GM12873 (cell line): Measurements from ENCODE around the gene RCAN2.

Source experiments
- CTCF ChIP-seq: IDR thresholded peaks from 2 replicates; pipeline ENCODE4 v1.5.1; 2012; ENCODE audit warnings: low read depth, mild to moderate bottlenecking, moderate library complexity, low read length, control low read depth; ENCODE audit not compliant: insufficient read depth; ENCODE audit errors: missing control alignments

The RCAN2 gene

GRCh38 chr6:46469021-46469420, 22.2 kb downstream of the RCAN2 start:
- no peak for TF ChIP-seq CTCF

GRCh38 chr6:46468403-46469010, 22.7 kb downstream of the RCAN2 start:
- TF ChIP-seq CTCF, result no peak

- no peak for TF ChIP-seq CTCF
These were observed 24.7 kb downstream of the RCAN2 start for GRCh38 chr6:46466570-46466969.

GRCh38 chr6:46465294-46466165, 25.7 kb downstream of the RCAN2 start:
- TF ChIP-seq CTCF, result no peak

GRCh38 chr6:46456297-46456696, 35.0 kb downstream of the RCAN2 start:
- TF ChIP-seq CTCF, result no peak

- TF ChIP-seq CTCF, result no peak
These were observed 36.6 kb downstream of the RCAN2 start for GRCh38 chr6:46454691-46455090.

GRCh38 chr6:46453741-46454316, 37.4 kb downstream of the RCAN2 start:
- TF ChIP-seq CTCF, result no peak
